ENCODE data around the gene NDUFA13.

NDUFA13 gene

DNA sequence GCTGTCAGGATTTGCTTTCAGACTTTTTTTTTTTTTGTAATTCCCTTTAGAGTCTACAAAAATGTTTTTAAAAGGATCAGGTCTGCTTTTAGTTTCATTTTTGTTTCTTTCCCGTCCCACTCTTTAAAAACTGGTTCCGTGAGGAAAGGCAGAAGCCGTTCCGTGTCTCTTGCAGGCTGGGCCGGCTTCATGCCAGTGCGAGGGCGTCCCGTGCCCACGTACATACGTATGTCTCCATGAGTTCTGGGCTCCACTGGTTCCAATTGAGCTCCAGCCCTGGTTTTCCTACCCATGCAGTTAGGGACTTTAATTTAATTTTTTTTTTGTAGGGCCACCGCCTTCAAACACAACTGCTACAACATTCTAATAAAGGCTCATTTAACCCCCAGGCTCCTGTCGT lies 9.4 kb upstream of the NDUFA13 start:
- H3K27ac ChIP-seq (ENCODE audit: low read depth, low read length) = no peak overlapping the region
- H3K9me2 ChIP-seq (replicated peaks; ENCODE audit: insufficient read depth, low read length) = no peaks in the 10 kb centered on the region
- no peak overlapping the region for H3K9ac ChIP-seq (ENCODE audit: low read length)
- H3K4me3 ChIP-seq (ENCODE audit: insufficient read depth, low read length, poor library complexity, severe bottlenecking) = no peak overlapping the region
- no peak overlapping the region for H3K4me2 ChIP-seq (ENCODE audit: low read depth, low read length, poor library complexity, severe bottlenecking)
- 0 out of 2 replicates have a peak, but pooled peaks cover 6% of the 10 kb centered on the region for H3F3A ChIP-seq (ENCODE audit: insufficient read depth)
- no peaks in the 10 kb centered on the region for H4K20me1 ChIP-seq (ENCODE audit: low read depth, low read length)
- H3K9me3 ChIP-seq (ENCODE audit: insufficient read depth, low read length) = no peaks in the 10 kb centered on the region
- no peaks in the 10 kb centered on the region for H3K27me3 ChIP-seq (ENCODE audit: low read length)
- H3K36me3 ChIP-seq (ENCODE audit: low read length) = peaks cover 6% of the 10 kb centered on the region
- no peaks in the 10 kb centered on the region for H3K79me2 ChIP-seq (ENCODE audit: insufficient read depth, low read length)
- TF ChIP-seq EZH2phosphoT487 (conservative IDR thresholded peaks at IDR 0.05; ENCODE audit: low read length) = no peak
- TF ChIP-seq, protein P1, sequence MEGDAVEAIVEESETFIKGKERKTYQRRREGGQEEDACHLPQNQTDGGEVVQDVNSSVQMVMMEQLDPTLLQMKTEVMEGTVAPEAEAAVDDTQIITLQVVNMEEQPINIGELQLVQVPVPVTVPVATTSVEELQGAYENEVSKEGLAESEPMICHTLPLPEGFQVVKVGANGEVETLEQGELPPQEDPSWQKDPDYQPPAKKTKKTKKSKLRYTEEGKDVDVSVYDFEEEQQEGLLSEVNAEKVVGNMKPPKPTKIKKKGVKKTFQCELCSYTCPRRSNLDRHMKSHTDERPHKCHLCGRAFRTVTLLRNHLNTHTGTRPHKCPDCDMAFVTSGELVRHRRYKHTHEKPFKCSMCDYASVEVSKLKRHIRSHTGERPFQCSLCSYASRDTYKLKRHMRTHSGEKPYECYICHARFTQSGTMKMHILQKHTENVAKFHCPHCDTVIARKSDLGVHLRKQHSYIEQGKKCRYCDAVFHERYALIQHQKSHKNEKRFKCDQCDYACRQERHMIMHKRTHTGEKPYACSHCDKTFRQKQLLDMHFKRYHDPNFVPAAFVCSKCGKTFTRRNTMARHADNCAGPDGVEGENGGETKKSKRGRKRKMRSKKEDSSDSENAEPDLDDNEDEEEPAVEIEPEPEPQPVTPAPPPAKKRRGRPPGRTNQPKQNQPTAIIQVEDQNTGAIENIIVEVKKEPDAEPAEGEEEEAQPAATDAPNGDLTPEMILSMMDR (IDR thresholded peaks at IDR 0.05; ENCODE audit: insufficient read depth, low read length, poor library complexity, severe bottlenecking) = no peak
- no peak overlapping the region for H2AFZ ChIP-seq (ENCODE audit: low read depth, low read length, severe bottlenecking)

DNA sequence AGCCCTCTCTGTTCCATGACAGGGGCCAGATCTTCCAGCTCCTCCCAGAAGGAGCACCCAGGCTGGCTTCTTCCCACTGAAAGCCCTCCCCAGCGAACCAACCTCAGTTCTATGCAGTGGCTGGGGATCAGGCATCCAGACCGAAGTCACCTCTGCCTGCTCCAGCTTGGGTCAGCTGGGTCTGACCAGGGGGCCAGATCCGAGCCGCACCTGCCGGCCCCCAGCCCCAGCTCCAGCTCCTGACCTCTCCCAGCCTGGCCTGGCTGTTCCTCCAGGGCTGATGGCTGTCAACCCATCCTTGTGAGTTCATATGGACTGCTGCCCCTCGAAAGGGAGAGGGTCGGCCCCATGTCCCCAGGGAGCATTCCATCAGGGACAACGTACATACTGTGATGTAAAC lies 8.7 kb upstream of the NDUFA13 start:
- TF ChIP-seq EZH2phosphoT487 (conservative IDR thresholded peaks at IDR 0.05; ENCODE audit: low read length) = no peak
- TF ChIP-seq, protein P1 (IDR thresholded peaks at IDR 0.05; ENCODE audit: insufficient read depth, low read length, poor library complexity, severe bottlenecking) = no peak
- no peaks in the 10 kb centered on the region for H4K20me1 ChIP-seq (ENCODE audit: low read depth, low read length)
- H3K9me3 ChIP-seq (ENCODE audit: insufficient read depth, low read length) = no peaks in the 10 kb centered on the region
- H3K36me3 ChIP-seq (ENCODE audit: low read length) = peaks cover 6% of the 10 kb centered on the region
- no peak overlapping the region for H2AFZ ChIP-seq (ENCODE audit: low read depth, low read length, severe bottlenecking)
- no peaks in the 10 kb centered on the region for H3K9me2 ChIP-seq (replicated peaks; ENCODE audit: insufficient read depth, low read length)
- 0 out of 2 replicates have a peak, but pooled peaks cover 8% of the 10 kb centered on the region for H3F3A ChIP-seq (ENCODE audit: insufficient read depth)
- H3K4me3 ChIP-seq (ENCODE audit: insufficient read depth, low read length, poor library complexity, severe bottlenecking) = no peak overlapping the region
- no peaks in the 10 kb centered on the region for H3K79me2 ChIP-seq (ENCODE audit: insufficient read depth, low read length)
- no peak overlapping the region for H3K9ac ChIP-seq (ENCODE audit: low read length)
- no peak overlapping the region for H3K4me2 ChIP-seq (ENCODE audit: low read depth, low read length, poor library complexity, severe bottlenecking)
- H3K27ac ChIP-seq (ENCODE audit: low read depth, low read length) = no peak overlapping the region
- H3K27me3 ChIP-seq (ENCODE audit: low read length) = no peaks in the 10 kb centered on the region

DNA sequence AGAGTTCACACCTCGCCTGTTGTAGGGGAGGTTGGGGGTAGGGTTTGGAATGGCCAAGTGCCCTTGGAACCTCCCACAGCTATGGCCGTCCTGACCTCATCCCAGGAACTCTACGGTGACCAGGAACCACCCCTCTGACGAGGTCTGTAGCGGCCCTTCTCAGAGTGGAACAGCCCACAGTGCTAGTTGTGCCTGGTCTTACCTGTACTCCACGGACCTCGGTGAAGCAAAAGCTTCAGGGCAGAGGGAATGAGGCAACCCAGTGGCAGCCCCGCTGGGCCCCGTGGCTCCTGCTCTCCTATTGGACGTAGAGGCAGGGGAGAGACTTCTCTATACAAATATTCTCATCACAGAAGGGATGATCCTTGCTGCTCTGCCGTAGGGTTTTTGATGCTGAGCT lies 7.8 kb upstream of the NDUFA13 start:
- Histone ChIP-seq H3K4me2 (ENCODE audit: low read depth, low read length, poor library complexity, severe bottlenecking) (no peak overlapping the region), H3K4me3 (ENCODE audit: insufficient read depth, low read length, poor library complexity, severe bottlenecking) (no peak overlapping the region), H3K27ac (ENCODE audit: low read depth, low read length) (no peak overlapping the region), H4K20me1 (ENCODE audit: low read depth, low read length) (no peaks in the 10 kb centered on the region), H2AFZ (ENCODE audit: low read depth, low read length, severe bottlenecking) (no peak overlapping the region), H3F3A (ENCODE audit: insufficient read depth) (0 out of 2 replicates have a peak, but pooled peaks cover 8% of the 10 kb centered on the region), H3K27me3 (ENCODE audit: low read length) (no peaks in the 10 kb centered on the region), H3K9ac (ENCODE audit: low read length) (no peak overlapping the region), H3K36me3 (ENCODE audit: low read length) (peaks cover 6% of the 10 kb centered on the region; the same call in 1 of the 2 replicates), H3K9me3 (ENCODE audit: insufficient read depth, low read length) (no peaks in the 10 kb centered on the region), H3K9me2 (replicated peaks; ENCODE audit: insufficient read depth, low read length) (no peaks in the 10 kb centered on the region), H3K79me2 (ENCODE audit: insufficient read depth, low read length) (no peaks in the 10 kb centered on the region)
- TF ChIP-seq, protein P1 (IDR thresholded peaks at IDR 0.05; ENCODE audit: insufficient read depth, low read length, poor library complexity, severe bottlenecking) = no peak
- no peak for TF ChIP-seq EZH2phosphoT487 (conservative IDR thresholded peaks at IDR 0.05; ENCODE audit: low read length)
